ENCODE data around the gene TBC1D24.
"Not testable (repeated sequence)": the region's sequence is repeated elsewhere in the genome, so short reads cannot be mapped to it uniquely, and the experiment has no call there.

TBC1D24 gene

DNA sequence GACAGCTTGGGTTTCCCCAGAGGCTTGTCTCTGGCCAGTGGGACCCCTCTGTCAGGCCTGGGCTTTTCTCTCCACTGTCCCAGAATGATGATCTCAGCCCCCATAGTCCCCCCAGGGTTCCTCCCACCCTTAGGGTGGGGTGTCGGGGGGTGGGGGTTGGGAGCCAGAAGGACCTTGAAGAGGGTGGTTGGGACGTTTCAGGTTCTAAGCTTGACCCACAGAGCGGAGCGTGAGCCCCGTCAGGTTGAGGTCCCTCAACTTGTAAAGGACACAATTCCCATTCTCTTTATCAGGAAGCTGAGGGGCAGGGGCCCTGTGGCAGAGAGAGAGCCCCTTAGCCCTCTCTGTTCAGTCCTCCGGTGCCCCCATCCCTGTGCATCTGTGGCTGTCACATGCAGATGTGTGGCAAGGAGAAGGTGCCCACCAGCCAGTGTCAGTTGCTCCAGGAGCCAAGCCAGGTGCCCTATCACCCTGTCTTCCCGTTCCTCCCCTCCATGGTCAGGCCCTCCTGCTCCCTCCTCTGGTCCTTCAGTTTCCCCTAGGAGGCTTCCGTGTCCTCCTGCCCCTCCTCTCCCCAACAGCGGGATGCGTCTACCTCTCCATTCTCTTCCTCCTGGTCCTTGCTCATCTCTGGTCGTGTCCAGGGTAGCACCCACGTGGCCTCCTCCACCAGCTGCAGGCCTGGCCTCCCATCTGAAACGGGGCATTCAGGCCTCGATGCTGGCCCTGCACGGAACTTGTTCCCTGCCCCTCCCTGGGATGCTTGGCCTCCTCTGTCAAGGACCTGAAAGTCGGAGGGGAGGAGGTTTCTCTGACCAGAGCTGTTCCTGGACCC lies 5.3 kb upstream of the TBC1D24 start:
- no peak for DNase-seq

DNA sequence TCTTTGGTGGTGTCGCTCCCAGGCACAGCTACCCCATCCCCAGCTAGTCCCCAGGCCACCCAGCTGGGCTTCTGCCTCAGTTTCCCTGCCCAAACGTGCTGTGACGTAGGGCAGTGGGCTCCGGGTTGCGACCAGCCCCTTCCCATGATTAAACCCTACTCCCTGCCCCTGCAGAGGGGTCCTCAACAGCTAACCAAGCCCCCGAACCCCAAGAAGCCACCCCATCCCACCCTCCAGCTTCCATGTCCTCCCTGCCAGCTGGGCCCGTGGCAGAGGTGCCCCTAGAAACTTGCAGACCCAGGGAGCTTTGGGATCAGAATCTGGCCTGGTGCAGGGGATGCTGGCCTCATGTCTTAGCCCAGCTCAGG lies 4.7 kb upstream of the TBC1D24 start:
- DNase-seq: no peak

GRCh38 chr16:2470603-2471015 lies 4.3 kb upstream of the TBC1D24 start:
- no peak for DNase-seq

GRCh38 chr16:2471016-2471652 lies 3.8 kb upstream of the TBC1D24 start, which contains the start of gene NTN3:
NTN3 (plus strand) TSS chr16:2471297; CDS start chr16:2471702, 405 bp downstream.
- no peak for DNase-seq

GRCh38 chr16:2471653-2472487 lies 3.1 kb upstream of the TBC1D24 start:
- DNase-seq: no peak

DNA sequence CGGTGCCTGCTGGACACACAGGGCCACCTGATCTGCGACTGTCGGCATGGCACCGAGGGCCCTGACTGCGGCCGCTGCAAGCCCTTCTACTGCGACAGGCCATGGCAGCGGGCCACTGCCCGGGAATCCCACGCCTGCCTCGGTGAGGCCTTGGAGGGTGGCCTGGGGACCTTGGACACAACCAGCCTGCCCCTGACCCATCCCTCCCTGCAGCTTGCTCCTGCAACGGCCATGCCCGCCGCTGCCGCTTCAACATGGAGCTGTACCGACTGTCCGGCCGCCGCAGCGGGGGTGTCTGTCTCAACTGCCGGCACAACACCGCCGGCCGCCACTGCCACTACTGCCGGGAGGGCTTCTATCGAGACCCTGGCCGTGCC lies 2.5 kb upstream of the TBC1D24 start:
- no peak for DNase-seq

DNA sequence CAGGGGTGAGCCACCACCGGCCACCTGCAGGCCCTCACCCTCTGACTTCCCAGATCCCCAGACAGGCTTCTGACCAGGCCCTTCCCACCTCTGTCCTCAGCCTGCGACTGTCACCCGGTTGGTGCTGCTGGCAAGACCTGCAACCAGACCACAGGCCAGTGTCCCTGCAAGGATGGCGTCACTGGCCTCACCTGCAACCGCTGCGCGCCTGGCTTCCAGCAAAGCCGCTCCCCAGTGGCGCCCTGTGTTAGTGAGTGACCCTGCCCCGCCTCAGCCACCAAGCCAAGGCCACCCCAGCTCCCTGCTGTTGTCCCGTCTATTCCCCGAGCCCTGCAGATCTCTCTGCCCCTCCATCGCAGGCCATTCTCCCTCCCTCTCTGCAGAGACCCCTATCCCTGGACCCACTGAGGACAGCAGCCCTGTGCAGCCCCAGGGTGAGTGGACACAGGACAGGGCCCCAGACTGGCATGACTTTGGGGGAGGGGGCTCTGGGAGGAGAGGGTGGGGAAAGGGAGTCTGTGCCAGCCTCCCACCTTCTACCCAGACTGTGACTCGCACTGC lies 2.0 kb upstream of the TBC1D24 start:
- no peak for DNase-seq

- peak; percentile 42 for DNase-seq
These were observed 1.4 kb upstream of the TBC1D24 start for GRCh38 chr16:2473446-2473926.

DNA sequence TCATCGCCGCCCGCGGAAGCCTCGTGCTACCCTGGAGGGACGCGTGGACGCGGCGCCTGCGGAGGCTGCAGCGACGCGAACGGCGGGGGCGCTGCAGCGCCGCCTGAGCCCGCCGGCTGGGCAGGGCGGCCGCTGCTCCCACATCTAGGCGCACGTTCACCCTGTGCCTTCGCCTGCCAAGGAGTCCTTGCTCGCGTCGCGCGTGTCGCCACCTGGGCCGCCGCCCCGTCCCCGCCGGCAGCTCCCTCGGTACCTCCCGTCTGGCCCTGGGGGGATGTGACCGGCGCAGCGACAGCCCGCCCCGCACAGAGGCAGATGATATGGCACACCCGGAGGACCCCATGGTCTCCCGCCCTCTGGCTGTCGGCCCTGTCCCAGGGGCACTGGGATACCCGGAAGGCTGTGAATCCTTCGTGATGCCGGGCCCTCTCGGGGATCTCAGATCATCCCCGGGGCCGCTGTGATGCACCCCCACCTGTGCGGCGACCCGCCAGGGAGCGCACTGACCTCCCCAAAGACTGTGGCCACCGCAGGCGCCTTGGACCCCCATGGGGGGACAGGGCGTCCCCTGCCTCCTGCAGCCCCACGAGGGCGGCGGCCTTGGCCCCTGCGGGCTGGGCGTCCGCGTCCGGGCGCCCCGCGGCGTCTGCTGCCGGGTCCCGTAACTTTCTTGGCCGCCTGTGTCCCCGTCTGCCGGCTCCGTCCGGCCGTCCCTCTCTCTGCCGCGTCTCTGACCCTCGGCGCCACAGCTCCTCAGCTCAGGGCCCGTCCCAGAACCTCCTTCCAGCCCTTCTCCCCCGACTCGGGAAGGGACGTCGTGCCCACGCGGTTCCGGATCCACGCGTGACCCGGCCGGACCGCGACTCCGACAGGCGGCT lies 689 bp upstream of the TBC1D24 start:
- DNase-seq: peak; percentile 46

DNA sequence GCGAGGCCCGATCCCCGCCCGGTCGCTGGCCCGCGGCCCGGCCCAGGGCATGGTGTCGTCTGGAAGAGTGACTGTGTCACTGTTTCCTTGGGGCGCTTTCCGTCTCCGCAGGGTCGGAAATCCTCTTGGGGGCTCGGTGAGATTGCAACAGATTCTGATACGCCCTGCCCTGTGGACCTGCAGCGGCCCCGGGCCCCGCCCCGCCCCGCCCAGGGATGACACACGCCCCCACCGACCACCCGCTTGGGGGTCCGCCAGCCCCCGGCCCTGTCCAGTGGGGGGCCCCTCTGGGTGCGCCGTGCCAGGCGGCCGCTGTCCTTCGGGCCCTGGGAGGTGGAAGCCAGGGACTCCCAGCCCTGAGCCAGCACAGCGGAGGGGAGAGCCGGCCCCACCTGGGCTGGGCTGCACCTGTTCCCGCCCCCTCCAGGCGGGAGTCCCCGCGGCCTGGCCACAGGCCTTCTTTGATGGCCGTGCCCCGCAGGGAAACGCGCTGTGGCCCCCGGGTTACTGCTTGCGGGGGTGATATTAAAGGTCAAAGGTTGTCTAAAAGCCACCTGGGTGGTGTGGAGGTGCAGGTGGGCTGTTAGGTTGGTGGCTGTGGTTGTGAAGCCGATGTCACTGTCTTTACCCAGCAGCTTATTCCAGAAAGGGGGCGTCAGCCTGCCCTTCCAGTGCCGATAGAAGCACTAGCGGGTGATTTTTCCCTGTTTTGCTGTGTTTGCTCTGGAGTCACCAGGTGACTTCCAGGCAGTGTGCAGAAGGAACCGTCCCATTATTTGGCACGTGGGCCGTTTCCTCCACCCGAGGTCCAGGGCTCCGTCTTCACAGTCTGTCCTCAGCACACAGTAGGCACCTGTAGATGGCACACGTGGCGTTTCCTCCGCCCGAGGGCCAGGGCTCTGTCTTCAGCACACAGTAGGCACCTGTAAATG lies 752 bp downstream of the TBC1D24 start:
- no peak for DNase-seq

DNA sequence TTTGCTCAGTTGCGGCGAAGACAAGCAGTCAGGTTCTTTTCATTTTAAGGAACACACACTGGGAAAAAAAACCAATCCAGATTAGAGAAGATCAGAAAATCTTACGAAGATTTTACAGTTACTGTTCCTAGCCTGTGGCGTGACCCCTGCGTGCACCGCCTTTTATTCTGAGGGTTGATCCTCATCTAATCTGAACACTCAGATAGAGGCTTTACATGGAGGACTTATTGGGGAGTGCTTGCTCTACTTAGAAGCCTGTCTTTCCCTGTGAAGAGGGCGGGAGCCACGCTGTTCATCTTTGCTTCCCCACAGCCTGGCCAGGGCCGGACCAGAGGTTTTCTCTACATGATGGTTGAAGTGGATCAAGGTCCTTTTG lies 1.4 kb downstream of the TBC1D24 start:
- no peak for DNase-seq

- no peak for DNase-seq
These were observed 1.8 kb downstream of the TBC1D24 start for GRCh38 chr16:2476741-2477140.

DNA sequence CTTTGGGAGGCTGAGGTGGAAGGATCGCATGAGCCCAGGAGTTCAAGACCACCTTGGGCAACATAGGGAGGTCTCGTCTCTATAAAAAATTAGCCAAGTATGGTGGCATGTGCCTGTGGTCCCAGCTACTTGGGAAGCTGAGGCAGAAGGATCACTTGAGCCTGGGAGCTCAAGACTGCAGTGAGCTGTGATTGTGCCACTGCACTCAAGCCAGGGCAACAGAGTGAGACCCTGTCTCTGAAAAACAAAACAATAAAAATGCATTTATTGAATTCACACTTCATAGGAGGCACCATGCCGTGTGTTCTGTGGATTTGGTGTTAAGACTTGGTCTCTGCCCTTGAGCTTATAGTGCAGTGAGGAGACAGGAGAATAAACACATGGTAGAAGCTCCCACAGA lies 2.4 kb downstream of the TBC1D24 start:
- DNase-seq: no peak

DNA sequence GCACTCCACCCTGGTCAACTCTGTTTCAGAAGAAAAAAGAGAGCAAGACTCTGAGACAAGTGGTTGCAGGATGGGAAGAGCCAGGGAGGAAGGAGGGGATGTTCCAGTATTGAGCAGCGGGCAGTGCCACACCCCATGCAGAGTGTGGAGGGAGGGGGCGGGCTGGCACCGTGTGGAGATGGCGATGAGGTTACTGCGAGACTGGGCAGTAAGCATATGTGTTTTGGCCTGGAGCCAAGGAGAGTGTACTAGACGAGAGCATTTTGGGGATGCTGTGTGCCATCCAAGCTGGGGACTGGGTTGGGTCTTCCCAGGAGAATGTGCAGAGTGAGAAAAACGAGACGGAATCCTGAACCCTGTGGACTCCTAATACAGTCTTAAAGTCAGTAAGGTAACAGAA lies 3.4 kb downstream of the TBC1D24 start:
- DNase-seq: no peak

GRCh38 chr16:2479996-2480395 lies 5.1 kb downstream of the TBC1D24 start:
- not testable (repeated sequence) for DNase-seq

DNA sequence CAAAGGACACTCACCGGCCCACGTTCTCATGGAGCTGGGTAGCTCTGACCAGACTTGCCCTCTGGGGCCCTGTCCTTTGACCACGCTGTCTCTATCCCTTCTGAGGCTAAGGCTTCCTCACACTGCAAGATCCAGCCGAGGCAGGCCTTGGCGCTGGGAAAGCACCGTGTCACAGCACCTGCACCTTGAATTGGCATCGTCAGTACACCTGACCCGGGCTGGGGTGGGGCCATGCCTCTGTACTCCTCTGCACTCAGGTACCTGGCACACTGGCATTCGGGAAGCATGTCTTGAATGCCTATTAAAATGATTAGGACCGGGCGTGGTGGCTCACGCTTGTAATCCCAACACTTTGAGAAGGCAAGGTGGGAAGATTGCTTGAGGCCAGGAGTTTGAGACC lies 6.0 kb downstream of the TBC1D24 start:
- DNase-seq: no peak

DNA sequence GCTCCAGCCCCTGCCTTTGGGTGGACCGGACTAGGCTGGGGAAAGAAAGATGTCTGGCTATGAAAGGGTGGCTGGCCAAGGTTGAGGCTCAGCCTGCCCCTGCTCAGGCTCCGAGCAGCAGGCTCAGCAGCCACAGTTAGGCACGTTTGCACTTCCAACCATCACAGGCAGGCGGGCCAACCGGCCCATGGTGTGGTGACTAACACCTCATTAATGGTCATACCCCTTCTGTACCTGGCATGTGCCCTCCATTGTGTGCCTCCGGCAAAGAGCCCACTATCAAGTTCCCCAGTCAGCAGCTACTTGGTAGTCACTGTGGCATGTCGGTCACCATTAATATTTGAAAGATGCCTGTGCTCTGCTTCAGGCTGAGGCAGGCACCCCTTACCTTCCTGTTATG lies 6.7 kb downstream of the TBC1D24 start:
- DNase-seq: no peak

GRCh38 chr16:2482249-2482648 lies 7.3 kb downstream of the TBC1D24 start:
- no peak for DNase-seq

- DNase-seq: no peak
These were observed 8.0 kb downstream of the TBC1D24 start for GRCh38 chr16:2482708-2483534.

Measured in NCI-H226 (cell line).